Skeletal muscle satellite cell (primary cell): ENCODE results near the gene PAFAH2.
A peak's percentile ranks its signal among the peaks of the same experiment; 100 is the strongest.
"Not testable (repeated sequence)": the region's sequence is repeated elsewhere in the genome, so short reads cannot be mapped to it uniquely, and the experiment has no call there.

ENCODE experiments used
- H3K27me3 ChIP-seq: 2 replicates; pipeline ENCODE4 v1.7.0; 2013; ENCODE audit warnings: low read length; ENCODE audit not compliant: control insufficient read depth, insufficient read depth
- H3K36me3 ChIP-seq: 2 replicates; pipeline ENCODE4 v1.7.0; 2013; ENCODE audit warnings: mild to moderate bottlenecking, control low read depth, low read length; ENCODE audit not compliant: insufficient read depth
- H3K4me1 ChIP-seq: 2 replicates; pipeline ENCODE4 v1.7.0; 2013; ENCODE audit warnings: low read length; ENCODE audit not compliant: control insufficient read depth, insufficient read depth
- H3K4me2 ChIP-seq: 2 replicates; pipeline ENCODE4 v1.7.0; 2013; ENCODE audit warnings: mild to moderate bottlenecking, low read length
- H3K4me3 ChIP-seq: 2 replicates; pipeline ENCODE4 v1.7.0; 2013; ENCODE audit warnings: low read length
- H3K9ac ChIP-seq: 2 replicates; pipeline ENCODE4 v1.7.0; 2013; ENCODE audit warnings: mild to moderate bottlenecking, low read depth, low read length, moderate library complexity
- H3K9me3 ChIP-seq: replicated peaks from 2 replicates; pipeline ENCODE4 v1.7.0; 2013; ENCODE audit warnings: mild to moderate bottlenecking, control low read depth, low read length

PAFAH2 gene

GRCh38 chr1:25943511-25943910 lies 54.4 kb downstream of the PAFAH2 start:
- not testable (repeated sequence) for H3K4me2 ChIP-seq, H3K4me1 ChIP-seq, H3K36me3 ChIP-seq, H3K27me3 ChIP-seq, H3K9ac ChIP-seq, H3K4me3 ChIP-seq, H3K9me3 ChIP-seq

- H3K27me3 ChIP-seq, result peaks cover 10% of the 10 kb centered on the region
- no peaks in the 10 kb centered on the region for H3K9me3 ChIP-seq
- H3K4me3 ChIP-seq, result no peak overlapping the region
- no peaks in the 10 kb centered on the region for H3K36me3 ChIP-seq
- no peaks in the 10 kb centered on the region for H3K4me1 ChIP-seq
- H3K4me2 ChIP-seq, result no peak overlapping the region
- H3K9ac ChIP-seq, result no peak overlapping the region
Measured at GRCh38 chr1:25936947-25937346, 60.9 kb downstream of the PAFAH2 start.

- H3K4me2 ChIP-seq, result no peak overlapping the region
- no peak overlapping the region for H3K9ac ChIP-seq
- H3K36me3 ChIP-seq, result no peaks in the 10 kb centered on the region
- no peak overlapping the region for H3K4me3 ChIP-seq
- H3K9me3 ChIP-seq, result no peaks in the 10 kb centered on the region
- peaks cover 10% of the 10 kb centered on the region for H3K27me3 ChIP-seq
- H3K4me1 ChIP-seq, result no peaks in the 10 kb centered on the region
Measured at GRCh38 chr1:25933479-25934365, 64.1 kb downstream of the PAFAH2 start.

DNA sequence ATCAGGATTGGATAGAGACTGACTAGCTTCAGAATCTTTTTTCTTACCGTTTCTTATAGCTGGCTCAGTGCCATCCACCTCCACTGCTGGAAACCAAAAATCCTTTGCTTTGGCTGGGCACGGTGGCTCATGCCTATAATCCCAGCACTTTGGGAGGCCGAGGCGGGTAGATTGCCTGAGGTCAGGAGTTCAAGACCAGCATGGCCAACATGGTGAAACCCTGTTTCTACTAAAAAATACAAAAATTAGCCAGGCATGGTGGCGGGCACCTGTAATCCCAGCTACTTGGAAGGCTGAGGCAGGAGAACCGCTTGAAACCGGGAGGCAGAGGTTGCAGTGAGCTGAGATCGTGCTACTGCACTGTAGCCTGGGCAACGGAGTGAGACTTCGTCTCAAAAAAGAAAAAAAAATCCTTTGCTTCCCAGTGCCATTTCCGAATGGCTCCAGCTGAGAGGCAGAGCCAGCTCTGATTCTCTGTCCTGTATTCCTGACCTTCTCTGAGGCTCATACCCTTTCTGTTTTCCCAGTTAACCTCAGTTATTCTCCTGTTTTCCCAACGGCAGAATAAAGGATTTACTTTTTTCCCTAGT lies 65.0 kb downstream of the PAFAH2 start:
- not testable (repeated sequence) for H3K4me1 ChIP-seq, H3K9me3 ChIP-seq, H3K4me2 ChIP-seq, H3K4me3 ChIP-seq, H3K9ac ChIP-seq, H3K36me3 ChIP-seq
- peaks cover 12% of the 10 kb centered on the region for H3K27me3 ChIP-seq

- peaks cover 13% of the 10 kb centered on the region for H3K27me3 ChIP-seq
- H3K9ac ChIP-seq, result no peak overlapping the region
- no peak overlapping the region for H3K4me2 ChIP-seq
- no peaks in the 10 kb centered on the region for H3K36me3 ChIP-seq
- no peaks in the 10 kb centered on the region for H3K9me3 ChIP-seq
- H3K4me1 ChIP-seq, result peaks cover under 1% of the 10 kb centered on the region
- no peak overlapping the region for H3K4me3 ChIP-seq
Measured at GRCh38 chr1:25932321-25932720, 65.5 kb downstream of the PAFAH2 start.

DNA sequence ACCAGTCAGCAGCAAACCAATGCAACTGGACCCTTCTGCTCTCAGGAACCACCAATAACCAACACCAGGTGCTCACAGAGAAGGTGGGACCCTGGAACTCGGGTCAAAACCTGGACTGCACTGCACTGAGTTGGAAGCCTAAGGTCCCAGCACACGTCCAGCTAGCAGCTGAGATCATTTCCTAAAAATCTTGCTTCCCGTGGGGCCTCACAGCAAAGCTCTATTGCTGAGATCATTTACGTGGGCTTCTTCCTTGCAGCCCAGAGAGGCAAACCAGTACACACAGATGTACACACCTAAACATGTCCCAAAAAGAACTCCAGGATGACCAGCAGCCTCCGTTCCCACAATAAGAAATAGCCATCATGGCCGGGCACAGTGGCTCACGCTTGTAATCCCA lies 68.8 kb downstream of the PAFAH2 start:
- Histone ChIP-seq H3K27me3 (peaks cover 9% of the 10 kb centered on the region), H3K4me3 (no peak overlapping the region), H3K9ac (no peak overlapping the region), H3K4me1 (peaks cover 5% of the 10 kb centered on the region), H3K9me3 (no peaks in the 10 kb centered on the region), H3K4me2 (no peak overlapping the region), H3K36me3 (no peaks in the 10 kb centered on the region)

- Histone ChIP-seq H3K9me3 (no peaks in the 10 kb centered on the region), H3K4me2 (no peak overlapping the region), H3K27me3 (peaks cover 3% of the 10 kb centered on the region), H3K4me1 (peaks cover 13% of the 10 kb centered on the region), H3K9ac (no peak overlapping the region), H3K36me3 (no peaks in the 10 kb centered on the region), H3K4me3 (no peak overlapping the region)
Measured at GRCh38 chr1:25927521-25928265, 70.2 kb downstream of the PAFAH2 start.

DNA sequence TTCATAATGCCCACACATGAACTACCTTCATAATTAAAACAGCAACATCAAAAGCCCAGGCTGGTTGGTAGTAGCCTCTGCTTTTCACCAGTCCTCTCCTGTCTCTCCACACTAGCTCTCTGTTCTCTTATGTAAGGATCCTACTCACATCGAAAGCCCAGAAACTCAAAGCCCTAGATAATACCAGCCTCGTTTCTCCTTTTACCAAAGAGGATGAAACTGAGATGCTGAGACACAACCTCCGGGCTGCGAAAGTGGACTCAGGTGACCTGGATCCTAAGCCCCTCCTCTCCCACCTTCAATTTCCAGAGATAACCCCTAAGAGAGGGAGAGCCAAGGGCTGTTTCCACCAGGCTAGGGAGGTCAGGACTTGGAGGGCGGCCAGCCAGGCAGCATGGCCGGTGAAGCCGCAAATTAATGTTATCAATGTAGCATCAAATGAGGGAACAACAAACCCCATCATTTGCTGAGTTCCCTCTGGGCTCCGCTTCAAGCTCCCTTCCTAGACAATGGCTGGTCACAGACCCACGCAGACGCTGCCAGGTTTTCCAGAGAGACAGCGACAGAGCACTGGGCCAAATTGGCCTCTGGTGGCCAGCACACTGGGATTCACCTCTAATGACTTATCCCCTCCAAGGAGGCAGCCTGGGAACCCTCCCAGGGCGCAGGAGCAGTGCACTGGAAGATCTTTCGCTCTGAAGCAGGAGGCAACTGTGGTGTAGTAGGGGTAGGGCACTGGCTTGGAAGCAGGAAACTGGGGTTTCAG lies 70.9 kb downstream of the PAFAH2 start:
- Histone ChIP-seq H3K27me3 (peaks cover 3% of the 10 kb centered on the region), H3K9me3 (no peaks in the 10 kb centered on the region), H3K4me2 (no peak overlapping the region), H3K36me3 (no peaks in the 10 kb centered on the region), H3K4me3 (no peak overlapping the region), H3K9ac (no peak overlapping the region), H3K4me1 (peaks cover 21% of the 10 kb centered on the region)

DNA sequence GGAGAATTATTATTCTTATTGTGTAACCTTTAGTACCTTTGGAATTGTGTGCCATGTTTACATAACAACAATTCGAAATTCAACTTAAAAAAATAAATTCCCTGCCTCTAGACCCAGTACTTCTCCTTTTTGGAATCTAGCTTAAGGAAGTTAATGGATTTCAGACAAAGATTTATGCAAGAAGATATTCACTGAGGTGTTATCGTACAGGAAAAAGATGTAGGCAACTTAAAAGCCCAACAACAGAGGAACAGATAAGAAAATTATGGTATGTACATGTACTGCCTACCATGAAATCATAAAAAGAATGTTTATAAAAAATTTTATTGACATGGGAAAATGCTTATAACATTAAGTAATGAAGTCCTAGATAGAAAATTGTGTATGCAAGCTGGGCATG lies 73.4 kb downstream of the PAFAH2 start:
- Histone ChIP-seq H3K4me3 (no peak overlapping the region), H3K27me3 (peaks cover 3% of the 10 kb centered on the region), H3K36me3 (no peaks in the 10 kb centered on the region), H3K4me2 (no peak overlapping the region), H3K9ac (no peak overlapping the region), H3K9me3 (no peaks in the 10 kb centered on the region), H3K4me1 (peaks cover 22% of the 10 kb centered on the region)

DNA sequence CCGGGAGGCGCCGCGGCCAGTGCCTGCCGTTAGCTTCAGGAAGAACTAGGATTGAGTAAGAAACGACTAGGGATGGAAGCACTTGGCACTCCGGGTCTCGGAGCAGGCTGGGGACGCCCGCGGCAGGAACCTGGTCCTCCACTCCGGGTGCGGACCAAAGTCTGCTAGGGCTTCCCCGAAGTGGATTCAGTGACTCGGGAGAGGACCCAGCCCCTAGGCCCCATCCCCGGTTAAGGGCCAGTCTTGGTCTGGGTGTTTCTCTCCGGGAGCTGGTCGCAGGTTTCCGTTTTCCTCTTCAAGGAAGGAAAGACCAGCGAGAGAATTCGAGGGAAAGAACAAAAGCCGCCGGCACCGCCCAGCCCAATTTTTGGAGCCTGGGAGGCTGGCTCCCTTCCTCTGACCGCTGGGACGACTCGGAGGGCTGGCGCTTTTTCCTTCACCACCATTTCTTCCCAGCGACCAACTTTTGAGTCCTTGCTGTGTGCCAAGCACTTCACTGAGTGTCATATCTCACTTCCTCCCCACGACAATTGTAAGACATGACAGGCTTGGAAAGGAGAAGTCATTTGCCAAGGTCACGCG lies 74.8 kb downstream of the PAFAH2 start:
- Histone ChIP-seq H3K4me3 (peak overlapping the region; percentile 71), H3K4me1 (peaks cover 28% of the 10 kb centered on the region), H3K4me2 (peak overlapping the region; percentile 93), H3K9ac (peak overlapping the region; percentile 79), H3K9me3 (no peaks in the 10 kb centered on the region), H3K27me3 (peaks cover 3% of the 10 kb centered on the region), H3K36me3 (no peaks in the 10 kb centered on the region)
